ENCODE results near the gene IRAK1. TPM values are rescaled to one million over a fixed set of nuclear protein-coding genes. Genes with fewer than 3 reads are reported as not detected.
A peak's percentile ranks its signal among the peaks of the same experiment; 100 is the strongest.

Gene IRAK1
- total and polyA plus RNA-seq, 5 donors from 2014 or later: 23.7 to 64.7 (median 28.2) TPM

DNA sequence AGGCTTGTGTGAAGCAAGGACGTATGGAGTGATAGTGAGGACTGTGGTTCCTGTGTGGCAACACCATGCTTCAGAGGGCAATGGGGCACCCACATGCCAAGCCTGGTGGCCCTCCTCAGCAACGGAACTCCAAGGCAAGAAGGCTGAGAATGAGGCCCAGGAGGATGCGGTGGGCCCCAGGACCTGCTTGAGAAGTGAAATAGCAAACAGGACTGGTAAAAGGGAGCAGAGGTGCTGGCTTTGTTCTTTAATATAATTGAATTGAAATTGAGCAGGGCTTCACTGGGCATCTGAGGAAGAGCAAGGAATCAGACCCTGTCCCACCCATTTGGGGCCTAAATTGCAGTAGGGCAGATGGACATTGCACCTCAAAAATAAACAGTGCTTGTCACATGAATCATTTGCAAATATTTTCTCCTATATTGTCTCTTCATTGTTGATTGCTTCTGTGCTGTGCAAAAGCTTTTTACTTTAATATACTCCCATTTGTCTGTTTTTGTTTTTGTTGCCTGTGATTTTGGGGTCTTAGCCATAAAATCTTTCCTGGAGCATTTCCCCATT is 44.9 kb downstream of the IRAK1 start:
- H3K4me3 ChIP-seq (ENCODE audit: low read depth, low read length): no peak overlapping the region
- Mint-ChIP-seq H3K9me3 (peaks cover 0 to 3% (median 0%) of the 10 kb centered on the region in 7 donors), H3K4me3 (peak overlapping the region; percentile 32 to 89 (median 52)), H3K4me1 (peaks cover 0 to 27% (median 7%) of the 10 kb centered on the region in 4 donors), H3K27me3 (peaks cover 4% of the 10 kb centered on the region), H3K27ac (peak overlapping the region; percentile 73 to 95 (median 85)), H3K36me3 (no peaks in the 10 kb centered on the region)
- no peak for DNase-seq
- H3K36me3 ChIP-seq (ENCODE audit: control insufficient read depth, insufficient read depth, low read length): no peaks in the 10 kb centered on the region
- H3K4me1 ChIP-seq (ENCODE audit: control insufficient read depth, insufficient read depth, low read length, poor library complexity, severe bottlenecking): peaks cover 18% of the 10 kb centered on the region
- ATAC-seq (ENCODE audit: low read depth in 2 of 2): no peak
- peak overlapping the region; percentile 97 for H3K27ac ChIP-seq (ENCODE audit: insufficient read depth, low read length, poor library complexity, severe bottlenecking)
- H3K9me3 ChIP-seq (ENCODE audit: control insufficient read depth in 2 of 2, low read length in 2 of 2): no peaks in the 10 kb centered on the region
- no peaks in the 10 kb centered on the region for H3K27me3 ChIP-seq (ENCODE audit: control insufficient read depth, insufficient read depth, low read length)

DNA sequence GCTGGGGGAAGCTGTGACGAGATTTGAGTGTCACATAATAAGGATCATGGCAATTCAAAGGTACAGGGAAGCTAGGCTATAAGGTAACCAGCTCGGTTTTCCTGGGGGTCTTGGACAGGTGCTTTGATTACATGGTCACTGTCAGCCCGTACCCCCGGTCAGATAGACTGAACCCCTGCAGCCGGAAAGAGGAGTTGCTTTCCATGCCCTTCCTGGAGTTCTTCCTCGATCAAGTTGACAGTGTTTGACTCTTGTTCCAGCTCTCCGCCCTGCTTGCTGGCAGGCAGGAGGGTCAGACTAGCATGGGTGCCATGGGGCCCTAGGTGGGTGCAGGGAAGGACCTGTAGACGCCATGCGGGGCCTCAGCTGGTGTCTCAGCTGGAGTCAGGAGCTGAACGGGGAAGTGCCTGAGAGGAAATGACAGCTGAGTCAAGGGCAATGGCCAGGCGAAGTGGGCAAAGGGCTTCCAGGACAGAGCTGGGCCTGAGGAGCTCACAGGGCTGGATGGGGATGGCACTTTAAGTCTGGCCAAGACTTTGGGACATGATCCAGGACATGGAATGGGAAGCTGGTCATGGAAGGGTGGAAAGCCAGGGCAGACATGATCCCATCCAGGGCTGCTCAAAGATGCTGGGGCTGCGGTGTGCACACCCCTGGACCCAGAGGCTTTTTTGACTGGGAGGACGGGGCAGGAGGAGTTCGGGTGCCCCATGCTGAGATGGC is 45.5 kb downstream of the IRAK1 start:
- Mint-ChIP-seq H3K27me3 (peaks cover 4% of the 10 kb centered on the region), H3K4me1 (peaks cover 0 to 32% (median 7%) of the 10 kb centered on the region in 4 donors), H3K27ac (peak overlapping the region; percentile 73 to 95 (median 95)), H3K9me3 (peaks cover 0 to 4% (median 0%) of the 10 kb centered on the region in 7 donors), H3K36me3 (peaks cover 4% of the 10 kb centered on the region), H3K4me3 (peak overlapping the region; percentile 1 to 89 (median 56))
- H3K9me3 ChIP-seq (ENCODE audit: control insufficient read depth in 2 of 2, low read length in 2 of 2): no peaks in the 10 kb centered on the region
- H3K4me3 ChIP-seq (ENCODE audit: low read depth, low read length): peak overlapping the region; percentile 83
- peaks cover 24% of the 10 kb centered on the region for H3K4me1 ChIP-seq (ENCODE audit: control insufficient read depth, insufficient read depth, low read length, poor library complexity, severe bottlenecking)
- H3K27me3 ChIP-seq (ENCODE audit: control insufficient read depth, insufficient read depth, low read length): no peaks in the 10 kb centered on the region
- ATAC-seq (ENCODE audit: low read depth in 2 of 2) (no peak), DNase-seq (no peak)
- H3K27ac ChIP-seq (ENCODE audit: insufficient read depth, low read length, poor library complexity, severe bottlenecking): peak overlapping the region; percentile 97
- no peaks in the 10 kb centered on the region for H3K36me3 ChIP-seq (ENCODE audit: control insufficient read depth, insufficient read depth, low read length)

DNA sequence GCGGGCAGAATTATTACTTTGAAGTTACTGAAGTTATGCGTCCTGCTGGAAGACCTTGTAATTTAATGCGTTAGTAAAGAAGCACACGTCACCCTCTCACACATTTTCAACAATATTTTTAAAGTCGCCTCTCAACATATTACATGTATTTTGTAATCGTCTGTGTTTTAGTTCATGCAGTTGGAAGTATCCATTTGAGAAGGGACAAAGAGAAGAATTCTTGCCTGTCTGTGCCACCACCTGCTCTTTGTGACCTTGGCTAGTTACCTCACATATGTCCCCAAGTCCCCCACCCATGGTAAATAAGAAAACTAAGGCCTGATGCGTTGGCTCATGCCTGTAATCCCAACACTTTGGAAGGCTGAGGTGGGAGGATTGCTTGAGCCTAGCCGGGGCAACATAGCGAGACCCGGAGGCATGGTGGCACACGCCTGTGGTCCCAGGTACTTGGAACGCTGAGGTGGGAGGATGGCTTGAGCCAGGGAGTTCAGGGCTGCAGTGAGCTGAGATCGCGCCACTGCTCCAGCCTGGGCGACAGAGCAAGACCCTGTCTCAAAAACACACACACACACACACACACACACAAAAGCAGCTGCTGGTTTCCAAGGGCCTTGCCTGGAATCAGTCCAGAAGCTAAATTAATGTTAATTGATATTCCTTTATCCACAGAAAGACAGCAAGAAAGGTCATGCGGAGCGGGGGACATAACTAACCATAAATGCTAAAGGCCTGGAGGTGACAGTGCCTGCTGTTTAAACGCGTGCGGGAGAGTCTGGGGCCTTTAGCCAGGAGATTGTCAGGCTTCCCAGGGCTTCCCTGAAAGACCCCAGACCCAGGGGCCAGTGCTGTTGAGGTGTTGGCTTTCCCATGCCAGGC is 46.3 kb downstream of the IRAK1 start:
- ATAC-seq (ENCODE audit: low read depth in 2 of 2) (no peak), DNase-seq (no peak)
- Mint-ChIP-seq H3K4me3 (peak overlapping the region; percentile 83 to 93 (median 88)), H3K27me3 (peaks cover 4% of the 10 kb centered on the region), H3K4me1 (peaks cover under 1 to 38% (median 7%) of the 10 kb centered on the region in 4 donors), H3K27ac (peak overlapping the region; percentile 95 to 96 (median 95)), H3K36me3 (peaks cover 4% of the 10 kb centered on the region), H3K9me3 (peaks cover 0 to 4% (median 0%) of the 10 kb centered on the region in 7 donors)
- H3K27me3 ChIP-seq (ENCODE audit: control insufficient read depth, insufficient read depth, low read length): no peaks in the 10 kb centered on the region
- H3K36me3 ChIP-seq (ENCODE audit: control insufficient read depth, insufficient read depth, low read length): no peaks in the 10 kb centered on the region
- peaks cover 32% of the 10 kb centered on the region for H3K4me1 ChIP-seq (ENCODE audit: control insufficient read depth, insufficient read depth, low read length, poor library complexity, severe bottlenecking)
- H3K4me3 ChIP-seq (ENCODE audit: low read depth, low read length): peak overlapping the region; percentile 83
- H3K9me3 ChIP-seq (ENCODE audit: control insufficient read depth in 2 of 2, low read length in 2 of 2): no peaks in the 10 kb centered on the region
- H3K27ac ChIP-seq (ENCODE audit: insufficient read depth, low read length, poor library complexity, severe bottlenecking): peak overlapping the region; percentile 97

DNA sequence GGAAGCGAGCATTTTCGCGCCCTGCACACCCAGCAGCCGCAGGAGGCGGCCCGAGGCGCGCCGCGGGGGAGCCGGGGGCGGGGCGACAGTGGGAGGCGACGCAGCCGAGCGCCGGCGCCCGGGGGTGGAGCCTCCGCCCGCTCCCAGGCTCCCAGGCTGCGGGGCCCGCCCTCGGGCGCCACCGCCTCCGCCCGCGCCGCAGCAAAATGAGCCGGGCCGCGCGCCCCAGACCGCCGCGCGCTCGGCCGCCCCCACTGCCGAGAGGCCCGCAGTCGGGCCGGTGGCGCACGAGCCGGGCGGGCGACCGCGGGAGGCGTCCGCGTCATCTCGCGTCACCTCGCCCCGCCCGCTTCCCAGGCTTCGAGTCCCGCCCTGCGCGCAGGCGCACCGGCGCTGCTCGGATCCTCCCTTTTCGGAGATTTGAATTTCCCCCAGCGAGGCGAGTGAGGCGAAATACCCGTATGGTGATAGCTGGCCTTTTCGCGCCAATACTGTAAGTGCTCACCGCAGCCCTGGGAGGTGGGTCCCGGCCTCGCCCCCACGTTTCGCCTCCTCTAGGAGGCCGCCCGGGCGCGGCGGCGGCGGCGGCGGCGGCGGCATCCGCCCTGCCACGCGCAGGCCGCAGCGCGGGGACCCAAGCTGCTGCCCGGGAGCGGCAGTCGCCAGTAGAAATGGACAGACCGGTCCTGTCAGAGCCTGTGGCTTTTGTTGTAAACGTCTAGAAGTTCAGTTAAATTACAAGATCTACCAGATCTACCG is 47.2 kb downstream of the IRAK1 start, which contains the start of gene TMEM187:
Gene TMEM187, plus strand, starts transcription at position 387 of the 759 bp plus-strand sequence. CDS start 9,309 bp downstream, outside the sequence.
- peak; percentile 46 to 52 for ATAC-seq (ENCODE audit: low read depth in 2 of 2)
- Mint-ChIP-seq H3K4me3 (peak within 1 kb of the TSS; percentile 89 to 100 (median 100)), H3K9me3 (peaks cover 0 to 4% (median 0%) of the 10 kb centered on the region in 7 donors), H3K4me1 (peaks cover 5 to 46% (median 12%) of the 10 kb centered on the region in 4 donors), H3K36me3 (peaks cover 4% of the 10 kb centered on the region), H3K27ac (peak within 1 kb of the TSS; percentile 96 to 100 (median 100)), H3K27me3 (peaks cover 4% of the 10 kb centered on the region)
- peak within 1 kb of the TSS; percentile 97 for H3K27ac ChIP-seq (ENCODE audit: insufficient read depth, low read length, poor library complexity, severe bottlenecking)
- H3K36me3 ChIP-seq (ENCODE audit: control insufficient read depth, insufficient read depth, low read length): no peaks in the 10 kb centered on the region
- H3K9me3 ChIP-seq (ENCODE audit: control insufficient read depth in 2 of 2, low read length in 2 of 2): no peaks in the 10 kb centered on the region
- H3K4me1 ChIP-seq (ENCODE audit: control insufficient read depth, insufficient read depth, low read length, poor library complexity, severe bottlenecking): peaks cover 39% of the 10 kb centered on the region
- peak; percentile 79 to 93 (median 92) for DNase-seq
- no peaks in the 10 kb centered on the region for H3K27me3 ChIP-seq (ENCODE audit: control insufficient read depth, insufficient read depth, low read length)
- peak within 1 kb of the TSS; percentile 83 for H3K4me3 ChIP-seq (ENCODE audit: low read depth, low read length)

- peaks cover 4% of the 10 kb centered on the region for H3K36me3 Mint-ChIP-seq
- Histone ChIP-seq H3K36me3 (ENCODE audit: control insufficient read depth, insufficient read depth, low read length) (no peaks in the 10 kb centered on the region), H3K4me1 (ENCODE audit: control insufficient read depth, insufficient read depth, low read length, poor library complexity, severe bottlenecking) (peaks cover 47% of the 10 kb centered on the region), H3K27me3 (ENCODE audit: control insufficient read depth, insufficient read depth, low read length) (no peaks in the 10 kb centered on the region), H3K9me3 (ENCODE audit: control insufficient read depth in 2 of 2, low read length in 2 of 2) (no peaks in the 10 kb centered on the region), H3K27ac (ENCODE audit: insufficient read depth, low read length, poor library complexity, severe bottlenecking) (peak within 1 kb of the TSS; percentile 97), H3K4me3 (ENCODE audit: low read depth, low read length) (peak within 1 kb of the TSS; percentile 80)
- DNase-seq: peak; percentile 83 to 97 (median 95)
- H3K4me3 Mint-ChIP-seq: peak within 1 kb of the TSS; percentile 89 to 100 (median 100)
- H3K9me3 Mint-ChIP-seq: peaks cover 0 to 1% (median 0%) of the 10 kb centered on the region in 7 donors
- ATAC-seq (ENCODE audit: low read depth in 2 of 2): peak; percentile 48
- peaks cover 4% of the 10 kb centered on the region for H3K27me3 Mint-ChIP-seq
- peaks cover 1 to 54% (median 17%) of the 10 kb centered on the region in 4 donors for H3K4me1 Mint-ChIP-seq
- H3K27ac Mint-ChIP-seq: peak within 1 kb of the TSS; percentile 96 to 100 (median 100)
Measured at GRCh38 chrX:153971450-153972367, 48.0 kb downstream of the IRAK1 start, which contains the start of gene HCFC1. Gene HCFC1 (minus strand): TSS chrX:153971818. CDS start chrX:153970840, 978 bp downstream.

GRCh38 chrX:153971124-153971449 is 48.6 kb downstream of the IRAK1 start:
- Histone ChIP-seq H3K4me3 (ENCODE audit: low read depth, low read length) (peak overlapping the region; percentile 80), H3K9me3 (ENCODE audit: control insufficient read depth in 2 of 2, low read length in 2 of 2) (no peaks in the 10 kb centered on the region), H3K36me3 (ENCODE audit: control insufficient read depth, insufficient read depth, low read length) (no peaks in the 10 kb centered on the region), H3K4me1 (ENCODE audit: control insufficient read depth, insufficient read depth, low read length, poor library complexity, severe bottlenecking) (peaks cover 53% of the 10 kb centered on the region), H3K27ac (ENCODE audit: insufficient read depth, low read length, poor library complexity, severe bottlenecking) (peak overlapping the region; percentile 97), H3K27me3 (ENCODE audit: control insufficient read depth, insufficient read depth, low read length) (no peaks in the 10 kb centered on the region)
- Mint-ChIP-seq H3K4me3 (peak overlapping the region; percentile 89 to 100 (median 100)), H3K4me1 (peaks cover 0 to 61% (median 17%) of the 10 kb centered on the region in 4 donors), H3K27ac (peak overlapping the region; percentile 96 to 100 (median 100)), H3K27me3 (peaks cover 4% of the 10 kb centered on the region), H3K9me3 (peaks cover 0 to 1% (median 0%) of the 10 kb centered on the region in 7 donors), H3K36me3 (peaks cover 4% of the 10 kb centered on the region)
- ATAC-seq (ENCODE audit: low read depth in 2 of 2) (peak; percentile 48 to 49), DNase-seq (peak; percentile 82 to 97 (median 93))
